ENCODE measurements around the gene CDR2.

GRCh38 chr16:22302776-22303363 is 71.5 kb downstream of the CDR2 start:
- TF ChIP-seq CTCF (optimal IDR thresholded peaks at IDR 0.05 in 1 of 3, IDR thresholded peaks at IDR 0.05 in 1 of 3, conservative IDR thresholded peaks at IDR 0.05 in 1 of 3; ENCODE audit: extremely low read depth in 1 of 3, insufficient read depth in 2 of 3, low read length in 3 of 3) (no peak), EZH2 (IDR thresholded peaks at IDR 0.05; ENCODE audit: low read length) (no peak)

Measured in keratinocyte (primary cell).